OCI-LY3 (cell line): Measurements from ENCODE around the gene ARHGAP23.

Experiments
- CTCF ChIP-seq: fragments of 200-600, 300-600 bp; sonication (generic); IDR thresholded peaks from 2 replicates; pipeline ENCODE4 v1.5.1; 2014; ENCODE audit warnings: antibody characterized with exemption, low read length, low read depth
- EZH2phosphoT487 ChIP-seq: fragments of 200-600 bp; shearing (Covaris generic); IDR thresholded peaks from 2 replicates; pipeline ENCODE4 v1.6.1; 2018; ENCODE audit warnings: antibody characterized with exemption, mixed run types, low read depth

DNA sequence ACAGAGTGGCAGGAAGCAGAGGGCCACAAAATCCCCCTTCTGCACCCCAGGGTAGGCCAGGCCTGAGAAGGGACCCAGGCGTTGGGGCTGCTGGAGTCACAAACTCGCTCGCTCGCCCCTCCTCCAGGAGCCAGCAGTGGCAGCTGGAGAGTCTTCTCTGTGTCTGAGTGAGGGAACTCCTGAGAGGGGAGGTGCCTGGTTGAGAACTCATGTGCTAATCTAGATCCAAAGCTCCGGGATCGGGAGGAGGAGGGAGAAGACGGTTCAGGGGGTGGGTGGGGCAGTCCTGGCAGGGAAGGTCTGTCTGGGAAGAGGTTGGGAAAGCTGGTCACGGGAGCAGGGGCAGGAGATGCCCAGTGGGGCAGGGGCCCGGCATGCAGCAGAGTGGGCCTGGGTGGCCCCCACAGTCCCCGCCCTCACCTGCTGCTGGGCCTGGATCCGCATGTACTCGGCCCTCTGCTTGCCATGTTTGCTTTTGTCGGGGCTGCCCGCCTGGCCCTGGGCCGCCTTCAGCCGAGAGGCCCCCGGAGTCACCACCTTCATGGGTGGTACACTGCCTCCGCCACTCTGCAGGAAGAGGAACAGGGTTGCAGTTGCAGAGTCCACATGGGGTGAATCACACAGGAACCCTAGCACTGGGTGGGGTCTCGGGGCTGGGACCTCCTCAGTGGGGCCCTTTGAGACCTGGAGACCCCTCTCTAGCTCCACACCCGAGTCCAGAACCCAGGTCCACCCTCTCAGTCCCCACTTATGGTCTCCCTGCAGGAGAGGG, 115.3 kb downstream of the ARHGAP23 start:
- TF ChIP-seq CTCF, result no peak
- no peak for TF ChIP-seq EZH2phosphoT487
